ENCODE results near the gene SMIM30.

DNA sequence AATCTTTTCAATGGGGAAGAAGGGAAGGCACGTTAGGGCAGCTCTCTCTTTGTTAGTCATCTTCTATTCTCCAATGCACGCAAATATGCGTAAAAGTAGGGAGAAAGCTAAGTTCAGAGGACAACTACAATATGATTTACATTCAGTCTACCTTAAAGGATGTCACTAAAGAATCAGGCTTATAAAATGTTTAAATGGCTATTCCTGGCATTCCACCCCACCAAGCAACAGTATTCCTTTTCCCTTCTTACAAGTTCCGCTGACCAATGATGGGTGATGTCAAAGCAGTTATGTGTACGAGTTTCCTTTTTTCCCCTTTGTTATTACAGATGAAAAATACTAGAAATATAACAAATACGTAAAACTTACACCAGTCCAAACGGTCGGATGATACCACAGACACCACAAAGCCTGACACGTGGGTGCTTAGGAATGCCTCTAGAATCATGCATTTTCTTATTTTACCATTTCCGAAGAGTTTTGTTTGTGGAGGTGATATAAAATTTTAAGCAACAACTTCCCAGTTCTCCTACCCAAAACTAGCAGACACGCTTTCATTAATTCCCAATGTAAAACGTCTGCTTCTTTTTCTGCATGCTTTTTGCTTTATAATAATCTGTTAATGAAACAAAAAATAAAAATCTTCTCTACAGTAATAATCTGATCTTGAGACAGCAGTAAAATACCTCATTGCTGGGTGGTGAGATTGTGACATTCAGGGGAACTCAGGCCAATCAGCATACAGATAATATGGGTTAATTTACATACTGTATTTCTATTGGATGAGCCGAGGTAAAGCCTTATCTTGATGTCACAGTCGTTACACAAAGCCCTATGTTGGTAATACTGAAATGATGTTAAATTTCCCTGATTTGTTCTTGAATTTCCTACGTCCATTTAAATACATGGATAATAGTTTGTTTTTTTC is 31.0 kb downstream of the SMIM30 start:
- TF ChIP-seq, protein P1, sequence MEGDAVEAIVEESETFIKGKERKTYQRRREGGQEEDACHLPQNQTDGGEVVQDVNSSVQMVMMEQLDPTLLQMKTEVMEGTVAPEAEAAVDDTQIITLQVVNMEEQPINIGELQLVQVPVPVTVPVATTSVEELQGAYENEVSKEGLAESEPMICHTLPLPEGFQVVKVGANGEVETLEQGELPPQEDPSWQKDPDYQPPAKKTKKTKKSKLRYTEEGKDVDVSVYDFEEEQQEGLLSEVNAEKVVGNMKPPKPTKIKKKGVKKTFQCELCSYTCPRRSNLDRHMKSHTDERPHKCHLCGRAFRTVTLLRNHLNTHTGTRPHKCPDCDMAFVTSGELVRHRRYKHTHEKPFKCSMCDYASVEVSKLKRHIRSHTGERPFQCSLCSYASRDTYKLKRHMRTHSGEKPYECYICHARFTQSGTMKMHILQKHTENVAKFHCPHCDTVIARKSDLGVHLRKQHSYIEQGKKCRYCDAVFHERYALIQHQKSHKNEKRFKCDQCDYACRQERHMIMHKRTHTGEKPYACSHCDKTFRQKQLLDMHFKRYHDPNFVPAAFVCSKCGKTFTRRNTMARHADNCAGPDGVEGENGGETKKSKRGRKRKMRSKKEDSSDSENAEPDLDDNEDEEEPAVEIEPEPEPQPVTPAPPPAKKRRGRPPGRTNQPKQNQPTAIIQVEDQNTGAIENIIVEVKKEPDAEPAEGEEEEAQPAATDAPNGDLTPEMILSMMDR (IDR thresholded peaks at IDR 0.05 in 8 of 11, conservative IDR thresholded peaks at IDR 0.05 in 3 of 11) = no peak
- TF ChIP-seq POLR2A (IDR thresholded peaks at IDR 0.05) = no peak

Measured in spleen (tissue), 7 donors.